Muscle of back (tissue), 11 donors: ENCODE measurements around the gene LRRN2. TPM values are rescaled to one million over a fixed set of nuclear protein-coding genes. Genes with fewer than 3 reads are reported as not detected.

Source experiments
- DNase-seq, 3 donors: peaks; one replicate each; pipeline versions ENCODE4 v3.0.0 to v3.0.0-alpha.2; 2013
- polyA plus RNA-seq, 10 donors: library from polyadenylated mRNA; unstranded; fragments of 120-200 nt; gene quantifications; one replicate each; pipeline ENCODE4 v1.2.1, GENCODE V29; 2013; ENCODE audit not compliant: insufficient read length in 10 of 10

The LRRN2 gene
- polyA plus RNA-seq, 10 donors: 4.3 to 10.4 (median 8.1) TPM

GRCh38 chr1:204714194-204714860 lies 28.8 kb upstream of the LRRN2 start:
- DNase-seq: no peak

GRCh38 chr1:204713541-204713940 lies 28.0 kb upstream of the LRRN2 start:
- no peak for DNase-seq

- DNase-seq: no peak
Observed at GRCh38 chr1:204712708-204713430, 27.3 kb upstream of the LRRN2 start.

- peak; percentile 66 to 81 (median 74) for DNase-seq
Observed at GRCh38 chr1:204711947-204712701, 26.6 kb upstream of the LRRN2 start.

- DNase-seq: no peak
Observed at GRCh38 chr1:204711103-204711946, 25.8 kb upstream of the LRRN2 start.

- no peak for DNase-seq
Observed at GRCh38 chr1:204709960-204710912, 24.7 kb upstream of the LRRN2 start.

GRCh38 chr1:204709021-204709420 lies 23.5 kb upstream of the LRRN2 start:
- no peak for DNase-seq

- DNase-seq: no peak
Observed at GRCh38 chr1:204706838-204707509, 21.4 kb upstream of the LRRN2 start.

GRCh38 chr1:204705888-204706837 lies 20.6 kb upstream of the LRRN2 start:
- DNase-seq: no peak

- DNase-seq: no peak
Observed at GRCh38 chr1:204705493-204705811, 19.9 kb upstream of the LRRN2 start.

GRCh38 chr1:204704794-204705492 lies 19.4 kb upstream of the LRRN2 start:
- DNase-seq: no peak

GRCh38 chr1:204703826-204704612 lies 18.5 kb upstream of the LRRN2 start:
- no peak for DNase-seq

- no peak for DNase-seq
Observed at GRCh38 chr1:204703268-204703664, 17.7 kb upstream of the LRRN2 start.

GRCh38 chr1:204702552-204703267 lies 17.2 kb upstream of the LRRN2 start:
- no peak for DNase-seq

GRCh38 chr1:204701229-204701628 lies 15.7 kb upstream of the LRRN2 start:
- DNase-seq: no peak

- no peak for DNase-seq
Observed at GRCh38 chr1:204697893-204698292, 12.4 kb upstream of the LRRN2 start.

- no peak for DNase-seq
Observed at GRCh38 chr1:204696606-204697005, 11.1 kb upstream of the LRRN2 start.
